HepG2 (cell line): ENCODE results near the gene IFT52. TPM values are rescaled to one million over a fixed set of nuclear protein-coding genes. Genes with fewer than 3 reads are reported as not detected.

Experiments used
- ATAC-seq: fragments of 200-7000 bp; cut with Tn5 transposase; 3 replicates; pipeline ENCODE4 v1.9.1; 2020; ENCODE audit warnings: mild to moderate bottlenecking, moderate library complexity
- BruUV-seq: library from RNA; stranded (reverse); fragments of 400-500 nt; replicated peaks from 2 replicates; lab custom pipeline; 2021; lab: Mats Ljungman, UMichigan
- CTCF ChIA-PET: fragments of 300-600 bp; formaldehyde crosslinking; extraction: SDS; loops from one replicate; lab custom pipeline; 2021; ENCODE audit warnings: low total read pairs, inconsistent platforms, low intra/inter-chr PET ratio; lab: Yijun Ruan, JAX
- POLR2A ChIA-PET: fragments of 350-600 bp; sonication (Branson Sonifier 250); formaldehyde crosslinking; loops from one replicate; lab custom pipeline; 2020; ENCODE audit warnings: antibody characterized with exemption, inconsistent platforms; lab: Yijun Ruan, JAX
- DNase-seq: peaks from one replicate; pipeline ENCODE4 v3.0.0-alpha.2; 2015; ENCODE audit warnings: low spot score
- FAIRE-seq: peaks from 3 replicates; lab custom pipeline; 2011; peaks lifted over from hg19 to GRCh38; lab: Jason Lieb, UNC
- H2AFZ ChIP-seq: one replicate; pipeline ENCODE4 v1.6.1; 2011; ENCODE audit warnings: low read length, inconsistent platforms
- H3K27ac ChIP-seq: fragments of 300-600 bp; 3 replicates; pipeline ENCODE4 v1.8.0; 2011; ENCODE audit warnings: mixed run types, mild to moderate bottlenecking, mixed read lengths, low read length, inconsistent platforms; ENCODE audit not compliant: insufficient read depth; ENCODE audit errors: extremely low read length
- H3K27me3 ChIP-seq, 2 experiments: fragments of 200-600 bp in 1 of 2; 2 replicates in 1 of 2; 3 replicates in 1 of 2; pipeline versions ENCODE4 v1.6.0 to v1.8.0; 2011; ENCODE audit warnings: low read length in 2 of 2, mild to moderate bottlenecking in 2 of 2, moderate library complexity in 2 of 2, inconsistent platforms in 1 of 2; ENCODE audit not compliant: insufficient read depth in 2 of 2, control insufficient read depth in 1 of 2
- H3K36me3 ChIP-seq, 2 experiments: fragments of 200-600 bp in 1 of 2; replicated peaks in 1 of 2; 2 replicates in 1 of 2; 3 replicates in 1 of 2; pipeline versions ENCODE4 v1.5.1 to v1.8.0; 2011; ENCODE audit warnings: low read length in 2 of 2, inconsistent platforms in 1 of 2; ENCODE audit not compliant: insufficient read depth in 2 of 2, control insufficient read depth in 1 of 2
- H3K4me1 ChIP-seq: 2 replicates; pipeline ENCODE4 v1.5.1; 2012; ENCODE audit warnings: low read length, inconsistent platforms; ENCODE audit not compliant: insufficient read depth
- H3K4me2 ChIP-seq: 2 replicates; pipeline ENCODE4 v1.6.0; 2011; ENCODE audit warnings: low read depth, low read length, inconsistent platforms
- H3K4me3 ChIP-seq, 3 experiments: fragments of 200-600 bp in 1 of 3; sonication (generic), shearing (Covaris generic) in 1 of 3; replicated peaks in 1 of 3; 2 replicates each; pipeline ENCODE4 v1.5.1; 2011 to 2016; ENCODE audit warnings: low read length in 3 of 3, inconsistent platforms in 2 of 3, low read depth in 2 of 3, mild to moderate bottlenecking in 2 of 3, control low read depth in 1 of 3, mixed read lengths in 1 of 3; ENCODE audit not compliant: insufficient read depth in 1 of 3
- H3K79me2 ChIP-seq: one replicate; pipeline ENCODE4 v1.6.1; 2011; ENCODE audit warnings: low read length, inconsistent platforms; ENCODE audit not compliant: insufficient read depth
- H3K9ac ChIP-seq: 2 replicates; pipeline ENCODE4 v1.6.0; 2011; ENCODE audit warnings: mild to moderate bottlenecking, low read depth, low read length, inconsistent platforms; ENCODE audit not compliant: insufficient read depth
- H3K9me3 ChIP-seq: 2 replicates; pipeline ENCODE4 v1.5.1; 2012; ENCODE audit warnings: mild to moderate bottlenecking, low read length
- H4K20me1 ChIP-seq: 2 replicates; pipeline ENCODE4 v1.6.0; 2011; ENCODE audit warnings: inconsistent platforms, mild to moderate bottlenecking, low read length, moderate library complexity; ENCODE audit not compliant: insufficient read depth
- ATAD3A ChIP-seq: sonication (generic); formaldehyde crosslinking; IDR thresholded peaks from 2 replicates; pipeline ENCODE4 v1.4.0; 2020; ENCODE audit warnings: missing genetic modification reagents
- KLF9 ChIP-seq: IDR thresholded peaks from 2 replicates; pipeline ENCODE4 v1.6.1; 2016; ENCODE audit warnings: low read depth
- ZBTB1 ChIP-seq: sonication (generic); formaldehyde crosslinking; IDR thresholded peaks from 2 replicates; pipeline ENCODE4 v1.4.0; 2020; ENCODE audit warnings: missing genetic modification reagents, borderline replicate concordance
- ZNF607 ChIP-seq: sonication (generic); formaldehyde crosslinking; IDR thresholded peaks from 2 replicates; pipeline ENCODE4 v1.5.1; 2020; ENCODE audit warnings: missing genetic modification reagents, mild to moderate bottlenecking, borderline replicate concordance
- ZNF720 ChIP-seq: sonication (generic); formaldehyde crosslinking; IDR thresholded peaks from 2 replicates; pipeline ENCODE4 v1.4.0; 2020; ENCODE audit warnings: missing genetic modification reagents
- ZNF777 ChIP-seq: sonication (generic); formaldehyde crosslinking; IDR thresholded peaks from 2 replicates; pipeline ENCODE4 v1.4.0; 2020; ENCODE audit warnings: missing genetic modification reagents
- ZNF850 ChIP-seq: sonication (generic); formaldehyde crosslinking; conservative IDR thresholded peaks from 2 replicates; pipeline ENCODE4 v1.9.0; 2021; ENCODE audit warnings: mild to moderate bottlenecking, missing genetic modification reagents
- ZSCAN25 ChIP-seq: sonication (generic); formaldehyde crosslinking; IDR thresholded peaks from 2 replicates; pipeline ENCODE4 v1.8.0; 2022; ENCODE audit warnings: mild to moderate bottlenecking, missing genetic modification reagents
- WGBS: methylation state at CpG from one replicate; pipeline ENCODE4 v1.1.6; 2017; ENCODE audit warnings: low lambda C conversion rate; 5-methylcytosine and 5-hydroxymethylcytosine counted together
- in situ Hi-C: cut with HindIII; loops from 2 replicates; pipeline ENCODE4 v1.10.0; 2017; ENCODE audit warnings: low pct_unique_long_range_greater_than_20kb; ENCODE audit not compliant: extremely low pct_ligation_motif_present
- intact Hi-C: fragments of 100-400 bp; cut with micrococcal nuclease; formaldehyde crosslinking; loops from one replicate; pipeline ENCODE4 v1.10.0; 2022; ENCODE audit not compliant: unreplicated experiment
- polyA plus RNA-seq, 8 experiments: library from polyadenylated mRNA; depleted of rRNA in 3 of 8; stranded (reverse) in 7 of 8; unstranded in 1 of 8; fragments of >200 nt; fragmentation: Illumina TruSeq in 4 of 8; extraction: Trizol in 4 of 8; gene quantifications; 2 replicates each; pipeline versions ENCODE4 v1.2.1 to v1.2.3, GENCODE V29; 2011 to 2016; ENCODE audit warnings: low read depth in 4 of 8, missing spikeins in 1 of 8, mixed read lengths in 1 of 8; ENCODE audit not compliant: insufficient read depth in 1 of 8
- total RNA-seq, 5 experiments: library from RNA; depleted of rRNA; stranded (reverse); fragments of >200 nt; fragmentation: Illumina TruSeq; extraction: Trizol; gene quantifications; 2 replicates each; pipeline ENCODE4 v1.2.3, GENCODE V29; 2016; ENCODE audit warnings: low read depth in 1 of 5
- TF ChIP-seq, protein P1 (sequence below): sonication (generic); formaldehyde crosslinking; IDR thresholded peaks from 2 replicates; pipeline ENCODE4 v1.4.0; 2020; ENCODE audit warnings: missing genetic modification reagents

The IFT52 gene
- total and polyA plus RNA-seq, 2 of the 13 experiments (the other 11 are each of a cell fraction or from before 2014, with no cell fraction given): 48.0 to 64.0 TPM

- no peaks in the 10 kb centered on the region for H3K27me3 ChIP-seq
- intact Hi-C loops (no loop called here), in situ Hi-C loops (no loop called here)
- FAIRE-seq: no peak
- no peaks in the 10 kb centered on the region for H3K9me3 ChIP-seq
- TF ChIP-seq ZNF850 (no peak), ZNF777 (CRISPR knock-in tag) (no peak), ZNF607 (CRISPR knock-in tag) (no peak), ZSCAN25 (CRISPR knock-in tag) (no peak), KLF9 (no peak), ZBTB1 (CRISPR knock-in tag) (no peak), ATAD3A (CRISPR knock-in tag) (no peak), ZNF720 (no peak)
- no peak overlapping the region for H3K4me3 ChIP-seq
- ATAC-seq: no peak
- no peak for DNase-seq
- H3K4me2 ChIP-seq: no peak overlapping the region
- CTCF ChIA-PET: no interaction called here
- H3K36me3 ChIP-seq: peaks cover 9 to 40% of the 10 kb centered on the region in 2 experiments; a peak in 4 of 5 replicates
- H2AFZ ChIP-seq: no peak overlapping the region
- no peaks in the 10 kb centered on the region for H3K79me2 ChIP-seq
- WGBS: 92% methylated on average over 2 of the region's 2 CpGs
- no TSS peak for BruUV-seq
- POLR2A ChIA-PET: no interaction called here
- peaks cover 5% of the 10 kb centered on the region for H3K4me1 ChIP-seq
- H3K9ac ChIP-seq: no peak overlapping the region
- no peak overlapping the region for H3K27ac ChIP-seq
- no peaks in the 10 kb centered on the region for H4K20me1 ChIP-seq
Measured at GRCh38 chr20:43681991-43682410, 91.3 kb downstream of the IFT52 start.

GRCh38 chr20:43682446-43682845, 91.7 kb downstream of the IFT52 start:
- no peaks in the 10 kb centered on the region for H3K27me3 ChIP-seq
- H3K4me2 ChIP-seq: no peak overlapping the region
- no peak overlapping the region for H3K27ac ChIP-seq
- no peak for DNase-seq
- H4K20me1 ChIP-seq: no peaks in the 10 kb centered on the region
- H3K4me3 ChIP-seq: no peak overlapping the region
- no peak overlapping the region for H3K9ac ChIP-seq
- no peaks in the 10 kb centered on the region for H3K79me2 ChIP-seq
- POLR2A ChIA-PET: no interaction called here
- in situ Hi-C loops: no loop called here
- TF ChIP-seq, protein P1, sequence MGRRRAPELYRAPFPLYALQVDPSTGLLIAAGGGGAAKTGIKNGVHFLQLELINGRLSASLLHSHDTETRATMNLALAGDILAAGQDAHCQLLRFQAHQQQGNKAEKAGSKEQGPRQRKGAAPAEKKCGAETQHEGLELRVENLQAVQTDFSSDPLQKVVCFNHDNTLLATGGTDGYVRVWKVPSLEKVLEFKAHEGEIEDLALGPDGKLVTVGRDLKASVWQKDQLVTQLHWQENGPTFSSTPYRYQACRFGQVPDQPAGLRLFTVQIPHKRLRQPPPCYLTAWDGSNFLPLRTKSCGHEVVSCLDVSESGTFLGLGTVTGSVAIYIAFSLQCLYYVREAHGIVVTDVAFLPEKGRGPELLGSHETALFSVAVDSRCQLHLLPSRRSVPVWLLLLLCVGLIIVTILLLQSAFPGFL (CRISPR knock-in tag): no peak
- no peak overlapping the region for H2AFZ ChIP-seq
- 98% methylated on average over 9 of the region's 9 CpGs for WGBS
- H3K4me1 ChIP-seq: peaks cover under 1% of the 10 kb centered on the region; the same call in 1 of the 2 replicates
- FAIRE-seq: no peak
- CTCF ChIA-PET: no interaction called here
- no peaks in the 10 kb centered on the region for H3K9me3 ChIP-seq
- intact Hi-C loops: no loop called here
- no peak for ATAC-seq
- no TSS peak for BruUV-seq
- peaks cover 9 to 42% of the 10 kb centered on the region in 2 experiments; a peak in 4 of 5 replicates for H3K36me3 ChIP-seq
